Natural killer cell (primary cell): Measurements from ENCODE around the gene MED27. TPM values are rescaled to one million over a fixed set of nuclear protein-coding genes. Genes with fewer than 3 reads are reported as not detected.

ENCODE experiments used
- ATAC-seq, 3 donors: fragments of 150-1000 bp in 2 of 3; fragments of 200-7000 bp in 1 of 3; cut with Tn5 transposase; 1 replicate in 1 of 3; 2 replicates in 2 of 3; pipeline ENCODE4 v1.10.0; 2021; ENCODE audit warnings: mild to moderate bottlenecking in 2 of 3, moderate library complexity in 2 of 3
- DNase-seq, 2 donors: peaks; one replicate each; pipeline versions ENCODE4 v3.0.0 to v3.0.0-alpha.2; 2013 to 2021; ENCODE audit warnings: mixed read lengths in 1 of 2
- H3K27ac ChIP-seq: one replicate; pipeline ENCODE4 v1.5.1; 2013; ENCODE audit warnings: mild to moderate bottlenecking, low read length
- H3K27me3 ChIP-seq: one replicate; pipeline ENCODE4 v1.6.1; 2013; ENCODE audit warnings: low read length; ENCODE audit not compliant: control insufficient read depth, insufficient read depth
- H3K36me3 ChIP-seq: one replicate; pipeline ENCODE4 v1.6.1; 2013; ENCODE audit warnings: low read length; ENCODE audit not compliant: control insufficient read depth, insufficient read depth
- H3K4me1 ChIP-seq: one replicate; pipeline ENCODE4 v1.6.1; 2013; ENCODE audit warnings: low read length; ENCODE audit not compliant: control insufficient read depth, insufficient read depth
- H3K4me3 ChIP-seq: one replicate; pipeline ENCODE4 v1.5.1; 2013; ENCODE audit warnings: low read length
- H3K9me3 ChIP-seq: one replicate; pipeline ENCODE4 v1.6.1; 2013; ENCODE audit warnings: low read length; ENCODE audit not compliant: control insufficient read depth, insufficient read depth
- H3K27ac Mint-ChIP-seq, 2 donors: one replicate each; pipeline ENCODE4 v1.8.0; 2022; ENCODE audit warnings: mild to moderate bottlenecking in 2 of 2, mixed read lengths in 2 of 2, moderate library complexity in 1 of 2
- H3K27me3 Mint-ChIP-seq, 2 donors: one replicate each; pipeline ENCODE4 v1.8.0; 2022; ENCODE audit warnings: low read depth in 2 of 2, mixed read lengths in 2 of 2
- H3K36me3 Mint-ChIP-seq: one replicate; pipeline ENCODE4 v1.8.0; 2022; ENCODE audit warnings: mixed read lengths
- H3K4me1 Mint-ChIP-seq, 2 donors: one replicate each; pipeline ENCODE4 v1.8.0; 2022; ENCODE audit warnings: mixed read lengths in 2 of 2
- H3K4me3 Mint-ChIP-seq: one replicate; pipeline ENCODE4 v1.8.0; 2022; ENCODE audit warnings: mild to moderate bottlenecking, moderate library complexity, mixed read lengths
- H3K9me3 Mint-ChIP-seq, 2 donors: one replicate each; pipeline ENCODE4 v1.8.0; 2022; ENCODE audit warnings: mixed read lengths in 2 of 2
- whole genome bisulfite sequencing: methylation state at CpG from one replicate; pipeline ENCODE4 v1.1.7; 2013; ENCODE audit warnings: missing lambda C conversion rate; ENCODE audit not compliant: insufficient coverage; 5-methylcytosine and 5-hydroxymethylcytosine counted together
- intact Hi-C: fragments of 100-400 bp; cut with micrococcal nuclease; formaldehyde crosslinking; loops from one replicate; pipeline ENCODE4 v1.14.2; 2022
- total RNA-seq, 4 donors: library from RNA; stranded (reverse); fragments of 120-200 nt in 1 of 4; gene quantifications; one replicate each; pipeline versions ENCODE4 v1.2.3 to v1.2.4, GENCODE V29; 2013 to 2022
- TF ChIP-seq, protein P1 (sequence below): fragments of 200-600 bp; IDR thresholded peaks from one replicate; pipeline ENCODE4 v1.8.0; 2022; ENCODE audit warnings: antibody characterized with exemption

MED27 gene
- total RNA-seq, 3 donors from 2014 or later (not counting 1 experiment from before 2014, with no cell fraction given), result 24.4 to 27.3 (median 26.9) TPM

DNA sequence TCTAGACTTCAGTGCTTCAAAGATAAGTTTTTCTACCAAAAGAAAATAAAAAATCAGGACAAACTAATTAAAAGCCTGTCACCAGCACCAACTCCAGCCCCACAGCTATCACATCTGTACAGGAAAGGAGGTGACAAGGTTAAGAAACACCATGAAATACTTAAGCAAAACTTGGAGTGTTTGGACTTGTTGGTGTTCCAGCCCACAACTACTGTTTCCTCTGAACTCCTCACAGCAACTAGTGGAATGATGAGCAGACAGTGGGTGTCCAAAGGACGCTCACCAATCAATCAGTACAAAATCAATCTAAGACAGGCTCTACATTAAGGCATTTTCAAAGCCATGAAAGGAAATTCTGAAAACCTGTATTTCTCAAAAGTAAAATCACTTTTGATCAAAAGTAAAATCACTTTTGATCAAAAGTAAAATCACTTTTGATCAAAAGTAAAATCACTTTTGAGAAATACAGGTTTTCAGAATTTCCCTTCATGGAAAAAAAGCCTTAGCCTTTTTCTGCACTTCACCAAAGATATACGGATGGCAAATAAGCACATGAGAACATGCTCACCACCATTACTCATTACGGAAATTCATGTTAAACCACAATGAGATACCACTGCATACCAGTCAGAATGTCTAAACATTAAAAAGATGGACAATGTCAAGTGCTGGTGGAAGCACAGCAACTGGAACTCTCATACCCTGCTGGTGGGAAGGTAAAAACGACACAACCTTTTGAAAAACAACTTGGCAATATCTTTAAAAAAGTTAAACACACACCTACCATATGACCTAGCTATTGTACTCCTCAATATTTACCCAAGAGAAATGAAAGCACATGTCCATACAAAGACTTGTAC is 79.7 kb downstream of the MED27 start:
- TF ChIP-seq, protein P1, sequence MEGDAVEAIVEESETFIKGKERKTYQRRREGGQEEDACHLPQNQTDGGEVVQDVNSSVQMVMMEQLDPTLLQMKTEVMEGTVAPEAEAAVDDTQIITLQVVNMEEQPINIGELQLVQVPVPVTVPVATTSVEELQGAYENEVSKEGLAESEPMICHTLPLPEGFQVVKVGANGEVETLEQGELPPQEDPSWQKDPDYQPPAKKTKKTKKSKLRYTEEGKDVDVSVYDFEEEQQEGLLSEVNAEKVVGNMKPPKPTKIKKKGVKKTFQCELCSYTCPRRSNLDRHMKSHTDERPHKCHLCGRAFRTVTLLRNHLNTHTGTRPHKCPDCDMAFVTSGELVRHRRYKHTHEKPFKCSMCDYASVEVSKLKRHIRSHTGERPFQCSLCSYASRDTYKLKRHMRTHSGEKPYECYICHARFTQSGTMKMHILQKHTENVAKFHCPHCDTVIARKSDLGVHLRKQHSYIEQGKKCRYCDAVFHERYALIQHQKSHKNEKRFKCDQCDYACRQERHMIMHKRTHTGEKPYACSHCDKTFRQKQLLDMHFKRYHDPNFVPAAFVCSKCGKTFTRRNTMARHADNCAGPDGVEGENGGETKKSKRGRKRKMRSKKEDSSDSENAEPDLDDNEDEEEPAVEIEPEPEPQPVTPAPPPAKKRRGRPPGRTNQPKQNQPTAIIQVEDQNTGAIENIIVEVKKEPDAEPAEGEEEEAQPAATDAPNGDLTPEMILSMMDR, result no peak
- intact Hi-C loops, result no loop called here
- no peak overlapping the region for H3K4me3 ChIP-seq
- no peaks in the 10 kb centered on the region for H3K9me3 ChIP-seq
- ATAC-seq (peak; percentile 49 to 68 (median 67)), DNase-seq (no peak)
- H3K36me3 ChIP-seq, result no peaks in the 10 kb centered on the region
- H3K9me3 Mint-ChIP-seq, result no peaks in the 10 kb centered on the region
- no peak overlapping the region for H3K27ac ChIP-seq
- peak overlapping the region; percentile 17 for H3K4me3 Mint-ChIP-seq
- H3K27me3 ChIP-seq, result no peaks in the 10 kb centered on the region
- 59% methylated on average over 4 of the region's 4 CpGs for WGBS
- H3K4me1 Mint-ChIP-seq, result peaks cover 47 to 49% of the 10 kb centered on the region in 2 donors
- peak overlapping the region in 1 of 2 donors; percentile 42 for H3K27ac Mint-ChIP-seq
- no peaks in the 10 kb centered on the region for H3K36me3 Mint-ChIP-seq
- H3K4me1 ChIP-seq, result no peaks in the 10 kb centered on the region
- H3K27me3 Mint-ChIP-seq, result no peaks in the 10 kb centered on the region

DNA sequence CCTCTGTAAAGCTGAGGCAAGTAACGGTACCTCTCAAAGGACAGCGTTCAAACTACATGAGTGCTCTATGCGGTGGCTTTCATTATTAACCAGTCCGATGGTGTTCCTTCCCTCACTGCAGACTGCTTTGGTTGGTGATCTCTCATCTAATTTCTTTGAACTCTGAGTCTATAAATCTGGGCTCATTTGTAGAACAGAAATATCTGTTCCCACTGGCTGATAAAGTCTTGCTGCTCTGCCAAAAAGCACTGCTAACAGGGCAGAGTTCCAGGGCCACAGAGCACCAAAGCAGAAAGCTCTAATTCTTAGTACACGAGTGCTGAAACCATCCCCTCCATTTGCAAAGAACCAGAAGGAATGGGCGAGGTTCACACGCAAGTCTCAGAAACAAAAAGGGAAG is 81.9 kb downstream of the MED27 start:
- ATAC-seq (no peak), DNase-seq (no peak)
- H3K9me3 Mint-ChIP-seq, result no peaks in the 10 kb centered on the region
- no peak overlapping the region for H3K4me3 Mint-ChIP-seq
- Histone ChIP-seq H3K36me3 (no peaks in the 10 kb centered on the region), H3K27ac (no peak overlapping the region), H3K4me3 (no peak overlapping the region), H3K4me1 (no peaks in the 10 kb centered on the region), H3K9me3 (no peaks in the 10 kb centered on the region), H3K27me3 (no peaks in the 10 kb centered on the region)
- TF ChIP-seq, protein P1, result no peak
- intact Hi-C loops, result no loop called here
- WGBS, result 95% methylated on average over 7 of the region's 7 CpGs
- H3K36me3 Mint-ChIP-seq, result no peaks in the 10 kb centered on the region
- H3K27me3 Mint-ChIP-seq, result no peaks in the 10 kb centered on the region
- H3K4me1 Mint-ChIP-seq, result peaks cover 26 to 33% of the 10 kb centered on the region in 2 donors
- no peak overlapping the region for H3K27ac Mint-ChIP-seq

DNA sequence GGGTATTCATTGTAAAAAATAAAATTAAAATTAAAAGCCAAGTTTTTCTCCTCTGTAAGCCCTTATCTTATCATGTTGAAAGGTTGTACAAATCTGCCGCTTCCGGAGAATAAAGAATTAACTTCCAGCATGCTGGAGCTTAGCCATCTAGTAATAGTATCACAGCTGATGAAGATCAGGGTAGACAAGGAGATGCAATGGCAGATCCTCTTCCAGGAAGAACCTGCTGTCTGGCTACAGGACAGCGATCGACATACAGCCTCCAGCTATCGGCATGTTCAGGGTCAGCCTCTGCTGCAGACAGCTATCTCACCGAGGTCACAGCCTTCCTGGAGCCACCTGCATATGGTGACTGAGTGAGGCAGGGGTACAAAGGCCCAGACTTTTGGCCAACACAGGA is 82.6 kb downstream of the MED27 start:
- Mint-ChIP-seq H3K27ac (no peak overlapping the region), H3K27me3 (no peaks in the 10 kb centered on the region), H3K4me1 (peaks cover 26 to 32% of the 10 kb centered on the region in 2 donors), H3K4me3 (no peak overlapping the region), H3K9me3 (no peaks in the 10 kb centered on the region), H3K36me3 (no peaks in the 10 kb centered on the region)
- intact Hi-C loops, result no loop called here
- no peak for DNase-seq
- 97% methylated on average over 6 of the region's 6 CpGs for WGBS
- H3K27me3 ChIP-seq, result no peaks in the 10 kb centered on the region
- H3K36me3 ChIP-seq, result no peaks in the 10 kb centered on the region
- no peaks in the 10 kb centered on the region for H3K4me1 ChIP-seq
- H3K27ac ChIP-seq, result no peak overlapping the region
- TF ChIP-seq, protein P1, result no peak
- H3K4me3 ChIP-seq, result no peak overlapping the region
- ATAC-seq, result no peak
- H3K9me3 ChIP-seq, result no peaks in the 10 kb centered on the region
